HG03139 (cell line): ENCODE results near the gene ENHO.

Experiments used
- ATAC-seq: cut with Tn5 transposase; IDR thresholded peaks from one replicate; pipeline ENCODE4 v1.9.1; 2021; ENCODE audit not compliant: unreplicated experiment

ENHO gene

DNA sequence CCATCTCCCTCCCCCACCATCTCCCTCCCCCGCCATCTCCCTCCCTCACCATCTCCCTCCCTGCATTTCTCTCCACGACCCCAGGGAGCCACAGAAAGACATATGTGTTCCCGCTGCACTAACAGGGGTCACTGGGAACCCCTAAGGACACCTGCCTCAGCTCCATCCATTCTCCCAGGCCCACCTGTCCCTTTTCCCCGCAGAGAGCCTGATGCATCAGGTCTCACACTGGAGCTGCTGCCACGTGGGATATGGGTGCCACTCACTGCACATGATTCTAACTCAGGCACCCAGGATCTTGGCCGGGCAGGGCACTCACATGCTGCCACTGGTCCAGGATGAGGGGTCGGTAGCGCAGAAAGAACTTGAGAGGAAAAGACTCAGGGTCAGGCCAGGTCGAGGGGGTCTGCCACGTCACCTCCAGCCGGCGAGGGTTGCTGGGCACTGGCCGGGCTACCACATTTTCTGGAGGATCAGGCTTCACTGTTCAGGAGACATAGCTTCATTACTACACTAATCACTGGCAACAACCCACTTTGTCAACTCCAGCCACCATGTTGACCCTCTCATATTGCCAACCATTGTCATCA, 33.2 kb upstream of the ENHO start:
- no peak for ATAC-seq

DNA sequence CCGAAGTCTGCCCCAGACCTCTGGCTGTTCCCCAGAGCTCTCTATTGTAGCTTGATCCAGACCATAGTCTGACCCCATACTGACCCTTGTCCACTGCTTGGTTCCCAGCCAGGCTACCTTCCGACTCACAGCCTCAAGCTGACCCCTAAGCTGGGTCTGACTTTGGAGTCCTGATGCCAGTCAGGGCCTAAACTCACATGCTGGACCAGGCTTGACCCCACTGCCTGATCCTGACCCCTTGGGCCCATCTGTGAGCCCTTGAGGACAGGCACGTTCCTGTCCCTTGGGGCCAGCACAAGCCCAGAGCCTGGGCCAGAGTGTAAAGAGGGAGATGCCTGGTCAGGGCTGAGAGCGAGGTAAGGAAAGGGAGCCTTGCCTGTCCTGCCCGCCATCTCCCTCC, 32.7 kb upstream of the ENHO start:
- no peak for ATAC-seq

DNA sequence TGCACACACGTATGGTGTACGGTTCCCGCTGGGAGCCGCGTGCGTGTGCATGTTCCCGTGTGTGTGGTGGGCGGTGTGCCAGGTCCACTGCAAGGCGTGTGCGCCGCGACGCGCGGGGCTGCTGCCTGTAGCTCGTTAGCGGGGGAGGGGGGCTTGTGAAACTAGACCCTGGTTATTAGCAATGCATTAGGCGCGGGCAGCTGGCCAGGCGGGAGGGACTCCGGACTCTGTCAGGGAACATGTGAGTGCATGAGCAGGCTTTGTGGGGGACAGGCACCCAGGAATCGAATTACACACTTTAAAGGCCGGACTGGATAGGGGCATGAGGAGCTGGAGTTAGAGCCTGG, 32.2 kb upstream of the ENHO start:
- ATAC-seq, result no peak

DNA sequence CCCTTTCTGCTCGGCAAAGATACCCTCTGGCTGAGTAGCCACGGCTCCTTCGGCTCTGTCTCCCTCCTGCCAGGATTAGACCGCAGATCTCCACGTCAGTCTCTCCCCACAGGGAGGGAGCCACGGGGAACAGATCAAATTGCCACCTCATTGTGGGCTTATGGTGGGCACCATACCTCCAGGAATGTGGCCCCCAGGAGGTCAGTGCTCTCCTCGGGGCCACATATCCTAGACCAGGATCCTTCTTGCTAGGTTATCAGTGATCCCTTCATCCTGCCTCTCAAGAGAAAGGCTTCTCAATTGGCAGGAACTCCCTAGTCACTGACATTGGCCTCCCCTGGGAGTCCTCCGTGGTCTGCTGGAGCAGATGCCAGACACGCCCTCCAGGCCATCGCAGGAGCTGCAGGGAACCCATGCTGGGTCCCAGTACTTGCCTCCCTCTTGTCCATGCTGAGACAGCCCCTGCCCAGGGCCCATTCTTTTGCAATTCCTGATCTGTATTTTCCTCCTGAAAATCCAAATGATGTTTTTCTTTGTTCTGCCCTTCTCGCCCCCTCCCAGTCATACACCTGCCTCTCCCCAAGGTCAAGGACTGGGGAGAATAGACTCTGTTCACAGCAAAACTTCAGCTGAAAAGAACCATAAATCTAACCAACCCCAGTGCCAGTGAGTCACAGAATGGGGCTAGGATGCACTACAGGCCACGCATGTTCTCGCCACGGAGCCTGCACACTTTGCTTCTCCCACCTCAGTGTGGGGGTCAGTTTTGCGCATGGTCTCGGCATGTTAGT, 31.6 kb upstream of the ENHO start:
- no peak for ATAC-seq

DNA sequence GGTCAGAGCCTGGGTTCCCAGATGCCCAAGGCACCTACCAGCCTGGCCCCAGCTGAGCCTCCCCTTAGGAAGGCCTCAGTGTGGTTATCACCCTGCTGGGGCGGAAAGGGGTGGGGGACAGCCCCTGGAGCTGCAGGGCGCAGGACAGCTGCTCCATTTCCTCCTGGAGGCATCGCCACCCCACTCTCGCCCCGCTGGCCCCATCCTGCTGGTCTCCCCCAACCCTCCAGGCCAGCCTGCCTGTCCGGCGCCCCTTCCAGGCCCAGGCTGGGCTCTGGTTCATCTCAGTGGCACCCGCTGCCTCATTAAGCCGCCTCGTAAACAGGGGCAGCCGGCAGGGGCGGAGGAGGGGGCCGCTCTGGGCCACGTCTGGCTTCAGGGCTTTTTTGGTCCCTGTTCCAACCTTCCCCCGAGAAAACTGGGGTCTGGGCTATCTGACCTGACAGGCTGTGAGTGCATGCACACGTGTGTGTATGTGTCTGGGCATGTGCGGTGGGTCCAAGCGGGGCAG, 30.8 kb upstream of the ENHO start:
- ATAC-seq, result no peak

GRCh38 chr9:34552986-34553385, 30.2 kb upstream of the ENHO start:
- ATAC-seq, result no peak

GRCh38 chr9:34552606-34552981, 29.8 kb upstream of the ENHO start:
- ATAC-seq, result no peak

DNA sequence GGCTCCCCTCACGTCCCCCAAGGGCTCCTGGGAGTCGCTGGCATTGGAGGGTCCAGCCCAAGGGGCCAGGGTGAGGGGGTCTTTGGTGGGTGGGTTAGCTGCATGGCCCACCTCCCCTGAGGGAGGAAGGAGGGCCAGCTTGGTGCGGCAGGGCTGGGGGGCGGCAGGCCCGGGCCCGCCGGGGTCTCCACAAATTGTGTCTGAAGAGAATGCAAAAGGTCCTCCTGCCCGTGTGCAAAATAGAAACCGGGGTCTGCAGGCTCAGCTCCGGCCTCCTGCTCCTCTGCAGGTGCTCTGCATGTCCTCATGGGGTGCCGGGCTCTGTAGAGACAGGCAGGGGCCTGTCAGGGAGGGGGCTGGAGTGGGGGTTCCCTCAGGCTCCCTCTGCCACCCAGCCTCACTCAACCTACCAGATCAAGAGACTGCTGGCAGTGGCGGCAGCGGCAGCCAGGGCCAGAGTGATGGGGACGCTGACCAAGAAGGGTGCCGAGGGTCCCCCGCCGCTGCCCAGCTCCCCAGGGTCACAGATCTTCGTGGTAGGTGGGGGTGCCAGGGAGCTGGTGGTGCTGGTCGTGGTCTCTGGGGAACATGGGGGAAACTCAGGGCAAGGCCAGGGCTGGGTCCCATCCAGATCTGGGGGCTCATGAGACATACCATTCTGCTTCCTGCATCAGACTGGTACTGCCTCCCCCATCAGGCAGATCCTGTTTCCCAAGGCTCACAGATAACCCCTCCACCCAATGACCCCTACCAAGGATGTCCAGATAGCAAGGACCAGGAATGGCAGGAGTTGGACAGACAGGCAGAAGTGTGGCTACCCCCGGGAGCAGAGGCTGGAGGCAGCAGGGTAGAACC, 29.2 kb upstream of the ENHO start:
- ATAC-seq, result no peak

- ATAC-seq, result no peak
Measured at GRCh38 chr9:34550681-34551270, 28.0 kb upstream of the ENHO start.

GRCh38 chr9:34550016-34550680, 27.4 kb upstream of the ENHO start:
- no peak for ATAC-seq

DNA sequence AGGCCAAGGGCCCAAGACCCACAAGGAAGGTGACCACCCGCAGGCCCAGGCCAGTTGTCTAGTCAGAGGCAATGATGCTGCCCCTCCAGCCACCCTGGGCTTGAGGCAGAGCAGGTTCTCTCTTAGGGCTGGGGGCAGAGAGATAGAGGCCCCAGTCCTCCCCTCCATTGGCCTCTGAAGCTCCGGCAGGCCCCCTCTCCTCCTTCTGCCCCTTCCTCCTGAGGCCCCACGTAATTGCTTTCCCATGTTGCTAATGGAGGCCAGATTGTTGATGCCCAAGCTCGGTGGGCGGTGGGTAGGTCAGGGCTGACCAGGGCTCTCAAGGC, 26.6 kb upstream of the ENHO start:
- no peak for ATAC-seq

DNA sequence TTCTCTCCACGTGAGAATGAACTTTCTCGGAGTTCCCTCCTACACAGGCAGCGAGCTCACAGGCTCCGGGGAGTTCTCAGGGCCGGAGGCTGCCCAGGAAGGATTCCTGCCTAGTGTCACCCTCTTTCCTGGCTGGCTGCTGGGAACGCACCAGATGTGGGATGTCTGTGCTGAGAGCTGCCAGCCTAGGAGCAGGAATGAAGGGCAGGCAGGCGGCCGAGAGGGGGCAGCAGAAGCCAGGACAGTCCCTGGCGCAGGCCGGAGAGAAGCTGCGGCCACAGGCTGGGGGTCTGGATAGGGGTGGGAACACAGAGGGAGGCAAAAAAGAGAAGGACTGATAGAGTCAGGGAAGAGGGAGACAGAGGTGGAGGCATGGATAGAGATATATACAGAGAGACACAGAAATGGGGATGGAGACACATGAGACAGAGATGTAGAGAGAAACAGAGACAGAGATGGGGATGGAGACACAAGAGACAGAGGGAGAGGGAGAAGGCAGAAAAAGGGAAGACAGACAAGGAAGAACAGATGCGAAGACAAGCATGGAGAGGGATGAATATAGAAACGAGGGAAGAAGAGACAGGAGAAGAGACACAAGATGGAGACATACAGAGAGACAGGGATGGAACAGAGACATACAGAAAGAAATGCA, 25.3 kb upstream of the ENHO start:
- no peak for ATAC-seq

DNA sequence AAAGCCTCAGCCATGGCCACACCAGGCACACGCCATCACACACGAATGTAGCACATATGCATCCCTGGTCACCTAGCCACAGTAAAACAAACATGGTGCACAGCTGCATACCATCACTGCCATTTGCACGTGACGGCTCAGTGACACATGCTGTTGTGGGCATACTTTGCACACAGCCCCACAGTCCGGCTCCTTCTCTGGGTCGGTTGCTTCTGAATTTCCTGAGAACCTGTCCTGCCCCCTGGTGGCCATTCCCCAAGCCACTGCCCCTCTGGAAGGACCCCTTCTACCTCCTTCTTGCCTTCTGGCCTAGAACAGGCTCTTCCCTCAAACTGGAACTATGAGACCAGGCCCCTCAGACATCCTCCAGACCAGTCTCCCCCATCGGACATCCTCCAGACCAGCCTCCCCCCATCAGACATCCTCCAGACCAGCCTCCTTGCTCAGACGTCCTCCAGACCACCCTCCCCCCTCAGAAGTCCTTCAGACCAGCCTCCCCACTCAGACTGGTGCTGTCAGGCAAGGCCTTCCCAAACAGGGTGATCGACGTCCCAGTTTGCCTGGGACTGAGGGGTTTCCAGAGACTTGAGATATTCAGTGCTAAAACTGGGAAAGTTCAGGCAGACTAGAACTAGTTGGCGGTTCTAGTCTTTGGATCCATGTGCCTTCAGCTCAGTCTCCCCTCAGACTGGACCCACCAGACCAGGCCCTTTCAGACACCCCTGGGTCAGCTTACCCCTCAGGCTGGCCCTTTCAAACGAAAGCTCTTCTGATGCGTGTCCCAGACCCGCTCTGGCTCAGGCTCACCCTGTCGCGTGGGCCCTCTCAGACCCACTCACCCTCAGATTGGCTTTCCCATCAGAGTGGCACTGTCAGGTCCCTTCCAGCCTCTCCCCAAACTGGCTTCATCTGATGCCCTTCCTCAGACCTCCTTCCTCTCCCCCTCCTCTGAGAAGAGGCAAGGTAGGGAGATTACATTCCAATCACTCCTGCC, 24.3 kb upstream of the ENHO start:
- no peak for ATAC-seq

DNA sequence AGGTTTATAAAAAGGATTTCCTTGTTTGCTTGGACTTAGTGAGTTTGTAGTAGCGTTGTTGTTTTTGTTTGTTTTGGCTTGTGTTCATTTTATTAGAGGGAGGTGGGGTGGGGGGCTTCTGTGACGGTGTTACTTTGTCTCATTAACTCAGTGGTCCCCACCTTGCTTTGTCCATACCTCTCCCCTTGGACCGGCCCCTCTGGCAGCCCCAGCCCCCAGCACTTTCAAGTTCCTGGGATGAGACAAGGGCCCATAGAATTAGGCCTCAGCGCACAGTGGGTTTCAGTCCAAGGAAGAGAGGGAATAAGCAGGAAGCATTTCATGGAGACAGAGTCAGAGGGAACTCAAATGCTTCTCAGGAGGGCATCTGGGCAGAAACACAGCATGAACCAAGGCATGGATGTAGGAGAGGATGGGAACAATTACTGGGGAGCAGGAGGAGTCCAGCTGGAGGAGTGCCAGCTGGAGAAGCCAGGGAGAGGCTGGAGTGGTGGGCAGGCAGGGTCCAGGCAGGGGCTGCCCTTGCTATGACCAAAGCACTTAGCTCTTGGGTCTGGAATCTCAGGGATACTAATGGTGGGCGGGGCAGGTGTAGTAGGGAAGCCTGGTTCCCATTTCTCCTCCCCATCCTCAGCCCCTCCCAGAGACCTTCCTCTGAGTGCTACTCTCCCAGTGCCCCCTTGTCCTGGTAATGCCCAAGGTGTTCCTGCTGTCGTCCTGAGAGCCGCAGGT, 23.5 kb upstream of the ENHO start:
- ATAC-seq, result no peak

GRCh38 chr9:34545497-34545896, 22.7 kb upstream of the ENHO start:
- no peak for ATAC-seq

DNA sequence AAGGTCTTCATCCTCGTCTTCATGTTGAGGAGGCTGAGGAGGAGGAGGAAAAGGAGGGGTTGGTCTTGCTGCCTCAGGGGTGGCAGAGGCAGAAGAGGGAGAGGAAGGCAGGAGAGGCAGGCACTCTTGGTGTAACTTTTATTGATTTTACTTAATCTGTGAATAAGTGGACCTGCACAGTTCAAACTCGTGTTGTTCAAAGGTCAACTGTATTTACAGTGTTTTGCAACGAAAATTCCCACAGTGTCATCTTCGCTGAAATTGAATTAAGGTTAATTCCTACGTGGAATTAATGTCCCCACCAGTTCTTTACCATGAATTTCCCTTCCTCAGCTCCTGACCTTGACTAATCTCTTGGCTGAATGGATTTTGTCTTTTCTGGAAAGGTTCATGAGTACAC, 21.2 kb upstream of the ENHO start:
- no peak for ATAC-seq

- ATAC-seq, result no peak
Measured at GRCh38 chr9:34541540-34541939, 18.8 kb upstream of the ENHO start.

- ATAC-seq, result no peak
Measured at GRCh38 chr9:34540827-34541226, 18.0 kb upstream of the ENHO start.

GRCh38 chr9:34536685-34537084, 13.9 kb upstream of the ENHO start:
- no peak for ATAC-seq
